Panc1 (cell line): ENCODE data around the gene NNT. TPM values are rescaled to one million over a fixed set of nuclear protein-coding genes. Genes with fewer than 3 reads are reported as not detected.

Experiments used
- ATAC-seq: fragments of 200-7000 bp; cut with Tn5 transposase; 2 replicates; pipeline ENCODE4 v1.9.1; 2020; ENCODE audit warnings: mild to moderate bottlenecking, moderate library complexity
- BruUV-seq: library from RNA; stranded (reverse); fragments of 400-500 nt; replicated peaks from 2 replicates; lab custom pipeline; 2021; lab: Mats Ljungman, UMichigan
- CTCF ChIA-PET: fragments of 300-600 bp; sonication (Branson Sonifier 250); formaldehyde crosslinking; loops from one replicate; lab custom pipeline; 2022; ENCODE audit warnings: antibody characterized with exemption; lab: Charles Lee
- POLR2A ChIA-PET: fragments of 300-600 bp; sonication (Branson Sonifier 250); formaldehyde crosslinking; loops from one replicate; lab custom pipeline; 2022; ENCODE audit warnings: antibody characterized with exemption; lab: Charles Lee
- DNase-seq: peaks from one replicate; pipeline ENCODE4 v3.0.0-alpha.2; 2010; ENCODE audit warnings: low read depth, low spot score
- H3K27ac ChIP-seq: 2 replicates; pipeline ENCODE4 v1.5.1; 2011; ENCODE audit warnings: mild to moderate bottlenecking, low read length, inconsistent platforms
- H3K27me3 ChIP-seq: fragments of 200-500 bp; sonication (Bioruptor generic); 2 replicates; pipeline ENCODE4 v1.6.0; 2014; ENCODE audit warnings: low read length, inconsistent platforms; ENCODE audit not compliant: control insufficient read depth, insufficient read depth
- H3K36me3 ChIP-seq: fragments of 200-500 bp; sonication (Bioruptor generic); 2 replicates; pipeline ENCODE4 v1.5.1; 2014; ENCODE audit warnings: inconsistent platforms, mild to moderate bottlenecking, low read length, moderate library complexity; ENCODE audit not compliant: control insufficient read depth, insufficient read depth
- H3K4me1 ChIP-seq: 2 replicates; pipeline ENCODE4 v1.5.1; 2011; ENCODE audit warnings: inconsistent platforms, mild to moderate bottlenecking, low read length, moderate library complexity; ENCODE audit not compliant: control insufficient read depth, insufficient read depth
- H3K4me3 ChIP-seq, 2 experiments: 2 replicates each; pipeline ENCODE4 v1.5.1; 2011 to 2012; ENCODE audit warnings: low read depth in 2 of 2, low read length in 2 of 2, mild to moderate bottlenecking in 2 of 2, inconsistent platforms in 1 of 2, moderate library complexity in 1 of 2
- H3K9me3 ChIP-seq: fragments of 200-500 bp; sonication (Bioruptor generic); 2 replicates; pipeline ENCODE4 v1.5.1; 2014; ENCODE audit warnings: low read depth, mild to moderate bottlenecking, inconsistent platforms, low read length, moderate library complexity; ENCODE audit not compliant: control insufficient read depth, insufficient read depth
- CTCF ChIP-seq: fragments of 450-650 bp; IDR thresholded peaks from 2 replicates; pipeline ENCODE4 v1.5.1; 2017; ENCODE audit warnings: mild to moderate bottlenecking
- POLR2AphosphoS5 ChIP-seq: IDR thresholded peaks from 2 replicates; pipeline ENCODE4 v1.6.1; 2012; ENCODE audit warnings: mild to moderate bottlenecking, low read depth, low read length, moderate library complexity
- SIN3A ChIP-seq: IDR thresholded peaks from 2 replicates; pipeline ENCODE4 v1.6.1; 2012; ENCODE audit warnings: low read depth, mild to moderate bottlenecking, low read length, moderate library complexity, borderline replicate concordance; ENCODE audit not compliant: insufficient read depth
- TCF7L2 ChIP-seq: IDR thresholded peaks from 2 replicates; pipeline ENCODE4 v1.6.1; 2011; ENCODE audit warnings: mild to moderate bottlenecking, low read depth, low read length, inconsistent platforms
- in situ Hi-C: cut with HindIII; loops from 2 replicates; pipeline ENCODE4 v1.10.0; 2016; ENCODE audit warnings: low sequenced_read_pairs, low pct_unique_long_range_greater_than_20kb
- intact Hi-C: fragments of 100-400 bp; cut with micrococcal nuclease; formaldehyde crosslinking; loops from one replicate; pipeline ENCODE4 v1.10.0; 2022; ENCODE audit not compliant: unreplicated experiment
- total RNA-seq: library from RNA; stranded (reverse); gene quantifications from one replicate; pipeline ENCODE4 v1.2.1, GENCODE V29; 2021; ENCODE audit not compliant: unreplicated experiment
- TF ChIP-seq, protein P1 (sequence below), 2 experiments: IDR thresholded peaks; 2 replicates each; pipeline ENCODE4 v1.6.1; 2011 to 2012; ENCODE audit warnings: low read depth in 2 of 2, control low read depth in 1 of 2, low read length in 1 of 2, mild to moderate bottlenecking in 1 of 2, moderate library complexity in 1 of 2; ENCODE audit not compliant: insufficient read depth in 1 of 2

Gene NNT
- total RNA-seq, 1 experiment from 2014 or later, result 78.7 TPM

DNA sequence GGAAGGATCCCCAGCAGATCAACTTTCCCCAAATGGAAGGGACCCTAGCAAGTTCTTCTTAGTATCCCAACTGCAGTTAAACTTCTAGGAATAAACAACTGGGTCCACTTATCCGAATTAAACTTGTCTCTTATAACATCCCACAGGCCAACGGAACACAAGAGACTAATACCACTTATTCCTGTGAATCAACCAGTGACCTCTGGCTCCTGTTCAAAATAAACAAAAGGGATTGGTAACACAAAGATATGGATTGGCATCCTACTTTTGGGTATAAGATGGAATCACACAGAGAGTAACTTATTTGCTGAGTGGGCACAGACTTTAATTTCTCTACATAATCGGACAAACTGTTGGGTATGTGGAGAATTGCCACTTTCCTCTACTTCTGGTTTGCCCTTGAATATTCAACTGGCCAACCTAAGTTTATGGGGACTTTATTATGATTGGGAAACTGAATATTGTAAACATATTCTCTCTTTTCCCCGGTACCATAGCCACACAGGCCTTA, 33.7 kb upstream of the NNT start:
- ChIA-PET CTCF (no interaction called here), POLR2A (no interaction called here)
- in situ Hi-C loops, result no loop called here
- intact Hi-C loops, result no loop called here
- no peak for TF ChIP-seq SIN3A
- TF ChIP-seq POLR2AphosphoS5, result no peak
- no peak for TF ChIP-seq TCF7L2
- TF ChIP-seq, protein P1, sequence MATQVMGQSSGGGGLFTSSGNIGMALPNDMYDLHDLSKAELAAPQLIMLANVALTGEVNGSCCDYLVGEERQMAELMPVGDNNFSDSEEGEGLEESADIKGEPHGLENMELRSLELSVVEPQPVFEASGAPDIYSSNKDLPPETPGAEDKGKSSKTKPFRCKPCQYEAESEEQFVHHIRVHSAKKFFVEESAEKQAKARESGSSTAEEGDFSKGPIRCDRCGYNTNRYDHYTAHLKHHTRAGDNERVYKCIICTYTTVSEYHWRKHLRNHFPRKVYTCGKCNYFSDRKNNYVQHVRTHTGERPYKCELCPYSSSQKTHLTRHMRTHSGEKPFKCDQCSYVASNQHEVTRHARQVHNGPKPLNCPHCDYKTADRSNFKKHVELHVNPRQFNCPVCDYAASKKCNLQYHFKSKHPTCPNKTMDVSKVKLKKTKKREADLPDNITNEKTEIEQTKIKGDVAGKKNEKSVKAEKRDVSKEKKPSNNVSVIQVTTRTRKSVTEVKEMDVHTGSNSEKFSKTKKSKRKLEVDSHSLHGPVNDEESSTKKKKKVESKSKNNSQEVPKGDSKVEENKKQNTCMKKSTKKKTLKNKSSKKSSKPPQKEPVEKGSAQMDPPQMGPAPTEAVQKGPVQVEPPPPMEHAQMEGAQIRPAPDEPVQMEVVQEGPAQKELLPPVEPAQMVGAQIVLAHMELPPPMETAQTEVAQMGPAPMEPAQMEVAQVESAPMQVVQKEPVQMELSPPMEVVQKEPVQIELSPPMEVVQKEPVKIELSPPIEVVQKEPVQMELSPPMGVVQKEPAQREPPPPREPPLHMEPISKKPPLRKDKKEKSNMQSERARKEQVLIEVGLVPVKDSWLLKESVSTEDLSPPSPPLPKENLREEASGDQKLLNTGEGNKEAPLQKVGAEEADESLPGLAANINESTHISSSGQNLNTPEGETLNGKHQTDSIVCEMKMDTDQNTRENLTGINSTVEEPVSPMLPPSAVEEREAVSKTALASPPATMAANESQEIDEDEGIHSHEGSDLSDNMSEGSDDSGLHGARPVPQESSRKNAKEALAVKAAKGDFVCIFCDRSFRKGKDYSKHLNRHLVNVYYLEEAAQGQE (IDR thresholded peaks at IDR 0.05; ENCODE audit: insufficient read depth in 1 of 2, low read depth in 2 of 2, low read length in 1 of 2), result no peak
- TF ChIP-seq CTCF, result no peak
- no peak for DNase-seq
- Histone ChIP-seq H3K36me3 (no peaks in the 10 kb centered on the region), H3K4me1 (peaks cover 15% of the 10 kb centered on the region), H3K27ac (no peak overlapping the region), H3K9me3 (no peaks in the 10 kb centered on the region), H3K27me3 (no peaks in the 10 kb centered on the region), H3K4me3 (no peak overlapping the region)
- BruUV-seq, result no TSS peak
- no peak for ATAC-seq

DNA sequence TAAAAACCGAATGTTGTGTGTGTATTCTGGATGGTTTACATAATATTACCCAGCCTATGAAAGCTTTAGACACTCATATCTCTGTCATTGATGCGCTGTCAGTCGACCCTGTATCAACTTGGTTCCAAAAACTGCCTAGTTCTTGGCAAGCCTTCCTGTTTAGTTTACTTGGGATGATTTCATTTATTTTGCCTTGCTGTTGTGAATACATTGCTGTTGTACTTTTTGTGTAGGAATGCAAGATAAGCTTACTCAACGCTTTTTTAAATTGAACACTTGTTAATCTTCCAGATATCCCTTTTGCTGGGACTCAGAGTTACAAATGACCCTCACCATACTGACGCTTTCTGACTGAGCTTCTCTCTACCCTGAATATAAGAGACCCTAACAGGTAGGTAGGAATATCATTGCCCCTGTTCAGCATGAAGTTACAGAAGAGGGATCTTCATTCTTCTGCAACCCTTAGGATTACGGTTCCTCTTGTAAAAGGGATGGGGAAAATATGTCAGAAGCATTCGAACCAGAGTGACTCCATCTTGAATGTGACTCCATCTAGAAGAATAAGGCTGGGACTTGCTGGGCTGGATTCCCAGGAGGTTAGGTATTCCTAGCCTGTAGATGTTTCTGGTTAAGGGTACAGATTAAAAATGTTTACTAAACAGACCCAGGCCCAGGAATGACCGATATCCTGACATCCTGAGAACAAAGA, 32.4 kb upstream of the NNT start:
- ATAC-seq (no peak), DNase-seq (no peak)
- no TSS peak for BruUV-seq
- Histone ChIP-seq H3K9me3 (no peaks in the 10 kb centered on the region), H3K4me3 (no peak overlapping the region), H3K4me1 (peaks cover 15% of the 10 kb centered on the region), H3K27me3 (no peaks in the 10 kb centered on the region), H3K36me3 (no peaks in the 10 kb centered on the region), H3K27ac (no peak overlapping the region; the same call in 1 of the 2 replicates)
- POLR2A ChIA-PET, result no interaction called here
- TF ChIP-seq, protein P1 (IDR thresholded peaks at IDR 0.05; ENCODE audit: insufficient read depth in 1 of 2, low read depth in 2 of 2, low read length in 1 of 2), result no peak
- no peak for TF ChIP-seq TCF7L2
- TF ChIP-seq CTCF, result no peak
- TF ChIP-seq POLR2AphosphoS5, result no peak
- no peak for TF ChIP-seq SIN3A
- in situ Hi-C loops (no loop called here), intact Hi-C loops (no loop called here)
- CTCF ChIA-PET, result no interaction called here
